ENCODE data around the gene SPAG9. TPM values are rescaled to one million over a fixed set of nuclear protein-coding genes. Genes with fewer than 3 reads are reported as not detected.

SPAG9 gene
- total RNA-seq, 1 donor from 2014 or later = 164 TPM

DNA sequence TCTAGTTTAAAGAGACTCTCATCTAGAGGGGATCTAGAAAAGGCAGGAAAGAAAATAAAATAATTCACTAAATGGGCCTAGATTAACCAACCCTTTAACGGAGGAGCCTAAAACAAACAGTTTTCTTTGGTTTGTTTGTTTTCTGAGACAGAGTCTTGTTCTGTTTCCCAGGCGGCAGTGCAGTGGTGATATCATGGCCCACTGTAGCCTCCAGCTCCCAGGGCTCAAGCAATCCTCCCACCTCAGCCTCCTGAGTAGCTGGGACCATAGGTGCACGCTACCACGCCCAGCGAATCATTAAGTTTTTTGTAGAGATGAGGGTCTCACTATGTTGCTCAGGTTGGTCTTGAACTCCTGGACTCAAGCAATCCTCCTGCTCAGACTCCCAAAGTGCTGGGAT is 132.2 kb downstream of the SPAG9 start:
- DNase-seq = no peak

DNA sequence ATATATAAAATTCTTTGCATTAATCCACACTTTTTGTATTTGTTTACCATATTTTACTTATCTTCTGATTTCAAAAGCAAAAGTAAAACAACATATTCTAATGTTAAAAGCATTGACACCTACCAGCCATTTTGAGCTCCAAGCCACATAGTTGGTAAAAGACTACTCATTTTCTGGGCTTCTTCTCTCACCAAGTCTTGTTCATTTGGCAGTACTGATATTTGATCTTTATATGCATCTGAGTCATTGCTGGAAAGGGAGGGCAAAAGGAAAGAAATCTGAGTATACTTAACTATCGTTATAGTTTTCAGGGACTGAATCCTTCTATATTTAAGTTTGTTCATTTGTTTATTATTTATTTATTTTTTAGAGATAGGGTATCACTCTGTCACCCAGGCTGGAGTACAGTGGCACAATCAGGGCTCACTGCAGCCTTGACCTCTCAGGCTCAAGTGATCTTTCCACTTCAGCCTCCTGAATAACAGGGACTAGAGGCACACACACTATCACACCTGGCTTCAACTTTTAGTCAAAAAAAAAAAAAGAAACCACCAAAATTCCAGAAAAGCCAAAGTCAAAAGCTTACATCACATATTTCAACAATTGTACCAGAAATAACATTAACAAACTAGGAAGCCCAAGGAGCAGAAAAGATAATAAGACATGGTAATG is 133.5 kb downstream of the SPAG9 start:
- no peak for DNase-seq

DNA sequence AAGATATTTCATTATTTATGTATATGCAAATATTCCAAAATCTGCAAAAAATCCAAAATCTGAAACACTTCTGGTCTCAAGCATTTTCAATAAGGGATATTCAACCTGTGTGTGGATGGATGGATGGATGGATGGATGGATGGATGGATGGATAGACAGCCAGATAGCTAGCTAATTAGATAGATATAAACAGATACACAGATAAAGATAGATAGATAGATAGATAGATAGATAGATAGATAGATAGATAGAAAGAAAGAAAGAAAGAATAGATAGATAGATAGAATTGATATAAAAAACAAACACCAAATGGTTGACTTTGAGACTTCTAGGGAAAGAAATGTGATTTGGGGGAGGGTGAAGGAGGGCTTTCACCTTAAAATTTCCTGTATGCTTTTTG is 139.4 kb downstream of the SPAG9 start:
- DNase-seq = no peak

DNA sequence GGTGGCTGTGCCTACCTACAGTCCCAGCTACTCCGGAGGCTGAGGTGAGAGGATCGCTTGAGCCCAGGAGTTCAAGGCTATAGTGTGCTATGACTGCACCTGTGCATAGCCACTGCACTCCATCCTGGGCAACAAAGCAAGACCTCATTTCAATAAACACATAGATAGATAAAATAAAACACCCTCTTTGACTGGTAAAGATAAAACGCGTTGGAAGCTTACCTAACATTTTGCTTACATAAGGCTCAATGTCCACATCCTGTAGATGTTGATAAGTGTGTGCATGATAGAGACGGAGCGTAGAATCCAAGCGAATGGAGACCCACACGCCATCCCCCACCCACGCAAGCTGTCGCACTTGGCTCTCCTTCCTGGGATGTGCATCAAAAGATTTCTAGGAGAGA is 141.1 kb downstream of the SPAG9 start:
- no peak for DNase-seq

DNA sequence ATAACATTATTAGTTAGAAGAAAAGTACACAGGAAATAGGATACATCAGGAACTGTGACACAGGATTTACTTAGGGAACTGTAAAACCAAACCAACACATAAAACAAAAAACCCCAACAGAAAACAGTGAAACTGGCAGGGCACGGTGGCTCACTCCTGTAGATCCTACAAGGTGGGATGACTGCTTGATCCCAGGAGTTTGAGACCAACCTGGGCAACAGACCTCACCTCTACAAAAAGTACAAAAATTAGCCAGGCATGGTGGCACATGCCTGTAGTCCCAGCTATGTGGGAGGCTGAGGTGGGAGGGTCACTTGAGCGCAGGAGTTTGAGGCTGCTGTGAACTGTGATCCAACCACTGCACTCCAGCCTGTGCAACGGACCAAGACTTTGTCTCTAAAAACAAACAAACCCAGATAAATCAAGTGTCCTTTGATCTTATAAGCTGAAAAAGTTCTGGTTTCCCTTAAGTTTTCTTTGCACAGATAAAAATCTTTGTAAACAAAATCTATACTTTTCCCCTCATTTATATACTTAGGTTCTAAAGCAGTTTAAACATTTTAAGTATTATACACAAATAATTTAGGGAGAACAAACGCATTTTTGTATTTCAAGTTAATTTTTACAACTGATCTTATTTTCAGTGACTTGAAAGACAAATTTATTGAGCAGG is 143.0 kb downstream of the SPAG9 start:
- no peak for DNase-seq

DNA sequence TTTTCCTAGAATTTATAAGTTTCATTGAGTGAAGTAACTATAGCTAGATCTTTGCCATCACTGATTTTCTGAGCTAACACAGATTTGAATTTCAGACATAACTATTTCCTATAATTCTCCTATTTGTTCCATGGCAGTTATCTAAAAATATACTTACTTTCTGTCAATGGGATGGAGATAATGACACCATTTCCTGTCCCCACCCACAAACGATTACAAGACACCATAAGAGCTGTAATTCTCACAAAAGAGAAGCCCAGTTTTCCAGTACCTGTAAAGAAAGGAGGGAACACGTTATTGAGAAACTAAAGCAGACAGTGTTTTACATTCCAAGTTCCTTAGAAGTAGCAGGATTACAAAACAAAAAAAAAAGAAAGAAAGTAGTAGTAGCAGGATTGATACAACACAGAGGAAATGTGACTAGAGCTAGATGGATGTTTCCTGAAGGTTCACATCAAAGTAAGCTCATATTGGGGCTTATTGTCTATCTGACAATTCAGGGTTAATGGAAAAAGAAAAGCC is 143.7 kb downstream of the SPAG9 start:
- no peak for DNase-seq

DNA sequence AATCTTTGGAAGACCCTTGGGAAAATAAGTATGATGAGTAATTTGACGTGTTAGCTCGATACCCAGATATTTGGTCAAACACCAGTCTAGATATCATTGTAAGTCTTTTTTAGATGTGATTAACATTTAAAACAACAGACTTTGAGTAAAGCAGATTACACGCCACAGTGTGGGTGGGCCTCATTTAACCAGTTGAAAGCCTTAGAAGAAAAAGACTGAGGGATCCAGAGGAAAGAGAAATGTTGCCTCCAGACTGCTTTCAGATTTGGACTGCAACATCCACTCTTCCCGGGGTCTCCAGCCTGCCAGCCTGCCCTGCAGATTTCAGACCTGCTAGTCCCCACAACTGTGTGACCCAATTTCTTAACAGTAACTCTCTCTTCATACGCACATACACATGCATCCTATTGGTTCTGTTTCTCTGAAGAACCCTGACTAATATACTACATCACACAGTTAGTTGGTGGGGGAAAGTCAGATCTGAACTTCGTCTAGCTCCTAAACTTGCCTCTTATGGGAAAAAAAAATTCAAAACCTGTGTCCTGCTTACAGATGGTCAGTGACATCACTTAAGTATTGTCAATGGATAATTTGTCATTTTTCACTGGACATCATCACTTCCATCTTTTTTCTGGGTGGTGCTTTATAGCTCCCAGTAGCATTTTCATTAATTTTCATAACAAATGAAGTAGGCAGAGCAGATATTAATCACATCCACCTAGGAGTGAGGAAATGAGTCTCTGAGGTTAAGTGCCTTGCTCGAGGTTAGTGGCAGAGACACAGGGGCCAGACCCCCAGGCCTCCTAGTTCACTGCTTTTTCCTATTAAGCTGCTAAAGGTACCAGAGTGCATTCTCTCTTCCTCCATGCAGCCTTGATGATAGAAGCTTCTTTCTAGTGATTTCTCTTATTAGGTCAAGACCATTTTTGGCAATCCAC is 146.8 kb downstream of the SPAG9 start:
- DNase-seq = no peak

DNA sequence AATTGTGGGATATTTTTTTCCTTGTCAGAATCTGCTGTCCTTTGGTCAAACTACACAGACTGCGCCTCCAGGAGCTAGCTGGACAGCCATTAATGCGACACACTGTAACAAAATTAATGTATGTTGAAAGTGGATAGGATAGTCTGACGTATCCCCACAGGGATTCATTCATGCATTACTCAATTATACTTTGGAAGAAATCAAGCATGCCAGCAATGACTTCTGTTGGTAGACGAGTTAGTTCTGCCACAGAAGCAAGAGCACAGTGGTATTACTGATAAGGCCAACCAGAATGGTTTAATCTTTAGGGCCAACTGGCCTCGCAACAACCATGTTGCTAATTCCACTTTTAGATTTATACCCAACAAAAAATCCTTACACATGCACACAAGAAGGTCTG is 148.1 kb downstream of the SPAG9 start:
- DNase-seq = no peak

DNA sequence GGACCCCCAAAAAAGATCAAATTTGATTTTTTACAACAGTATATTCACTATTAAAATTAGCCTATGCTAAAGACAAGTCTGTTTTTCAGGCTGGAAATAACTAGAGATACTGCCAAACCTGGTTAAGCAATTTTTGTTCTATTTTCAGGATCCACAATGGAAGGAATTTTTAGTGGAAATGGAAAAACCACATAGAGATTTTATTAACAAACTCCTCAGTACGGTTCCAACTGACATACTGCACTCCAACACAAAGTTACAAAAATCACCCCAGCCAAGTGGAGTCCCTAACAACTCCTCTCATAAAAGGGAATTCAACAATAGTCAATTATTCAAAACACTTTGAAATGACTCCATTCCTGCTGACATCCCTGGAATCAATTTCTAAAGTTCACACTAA is 152.9 kb downstream of the SPAG9 start:
- peak; percentile 70 for DNase-seq

DNA sequence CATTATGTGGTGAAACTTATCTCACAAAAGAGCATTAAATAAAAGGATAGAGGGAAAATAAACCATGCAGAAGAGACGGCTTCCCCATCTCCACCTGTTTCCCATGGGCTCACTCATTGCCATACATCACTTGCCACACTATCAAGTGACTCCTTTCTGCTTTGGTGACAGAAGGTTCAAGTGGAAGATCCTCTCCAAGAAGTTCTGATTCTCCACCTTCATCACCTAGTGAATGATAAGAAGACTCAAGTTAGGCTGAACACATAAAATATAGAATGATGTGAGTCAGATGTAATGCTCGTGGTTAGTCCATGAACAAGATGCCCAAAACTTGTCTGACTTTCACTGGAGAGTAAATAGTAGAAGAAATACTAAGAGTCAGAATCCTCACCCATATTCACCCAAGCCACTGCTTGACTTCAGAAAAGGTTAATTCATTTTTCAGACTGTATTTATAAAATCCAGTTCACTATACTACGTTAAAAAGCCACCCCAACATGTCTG is 154.5 kb downstream of the SPAG9 start:
- DNase-seq = no peak

DNA sequence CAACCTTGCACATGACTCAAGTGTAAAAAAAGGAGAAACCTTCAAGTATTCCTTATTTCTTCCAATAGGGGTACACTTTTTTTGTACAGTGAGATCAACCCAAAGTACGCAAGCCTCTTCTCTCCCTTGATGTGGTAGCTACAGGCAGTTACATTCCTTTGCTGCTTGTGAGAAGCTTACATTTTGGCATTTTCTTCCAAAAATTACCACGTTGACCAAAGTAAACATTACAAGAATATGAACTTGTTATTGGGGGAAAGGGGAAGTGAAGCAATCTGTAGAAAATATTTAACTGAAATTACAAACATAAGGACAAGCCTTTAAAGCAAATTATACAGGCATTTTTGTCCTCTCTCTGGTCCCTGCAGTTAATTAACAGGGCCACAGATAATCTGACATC is 157.5 kb downstream of the SPAG9 start:
- DNase-seq = no peak

DNA sequence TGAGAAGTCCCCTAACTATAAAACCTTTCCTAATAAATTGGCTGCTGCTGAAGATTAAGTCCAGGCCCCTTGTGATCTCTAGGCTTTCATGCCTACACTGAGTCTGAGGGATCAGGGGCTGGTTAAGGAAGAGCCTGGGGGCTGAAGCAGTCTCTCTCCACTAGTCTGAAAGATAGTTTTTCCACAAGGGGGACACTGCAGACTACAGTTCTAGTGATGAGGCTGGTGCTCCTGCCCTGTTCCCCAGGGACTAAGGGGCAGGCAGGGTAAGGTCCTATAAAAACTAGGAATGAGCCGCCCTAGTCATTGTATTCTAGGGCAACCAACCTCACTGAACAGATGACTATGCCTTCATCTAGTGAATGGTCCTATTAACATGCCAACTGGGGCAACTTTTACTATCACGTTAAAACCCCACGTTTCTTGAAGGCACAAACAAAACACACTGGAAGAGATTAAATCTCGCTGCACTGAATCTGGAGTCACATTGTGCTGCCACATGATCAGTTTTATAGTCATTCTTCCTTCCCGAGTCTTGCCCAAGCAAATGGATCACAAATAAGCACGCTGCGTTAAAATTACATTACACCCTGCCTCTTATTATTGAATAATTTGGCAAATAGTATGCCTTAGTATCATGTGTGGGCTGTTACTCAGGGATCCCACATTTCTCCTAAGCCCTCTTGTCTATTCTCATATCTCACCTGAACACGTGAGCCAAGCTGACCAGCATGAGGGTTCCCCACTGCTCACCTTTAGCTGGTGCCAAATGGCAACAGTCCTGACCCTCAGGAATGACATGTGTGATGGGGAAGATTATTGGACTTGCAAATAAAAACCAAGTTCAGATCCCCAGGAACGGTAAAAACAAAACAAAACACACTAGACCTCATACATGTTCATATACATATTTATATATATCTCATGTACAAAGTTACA is 159.1 kb downstream of the SPAG9 start:
- DNase-seq = no peak

DNA sequence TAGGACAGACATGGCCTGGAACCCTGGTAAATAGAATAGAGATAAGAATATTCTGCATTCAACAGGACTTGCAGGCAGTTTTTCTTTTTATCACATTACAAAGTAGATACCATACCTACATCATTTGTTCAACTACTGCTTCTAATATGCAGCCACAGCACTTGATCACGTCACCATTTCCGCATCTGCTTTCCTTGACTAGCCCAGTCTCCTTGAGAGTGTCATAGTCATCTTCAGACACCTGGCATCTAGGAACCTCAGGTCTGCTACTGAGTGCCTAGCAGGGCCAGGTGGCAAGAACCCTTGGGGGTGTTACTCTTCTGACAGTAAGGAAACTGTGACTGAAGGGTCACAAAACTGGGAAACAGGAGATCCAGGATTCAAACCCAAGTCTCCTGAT is 161.3 kb downstream of the SPAG9 start:
- DNase-seq = no peak

DNA sequence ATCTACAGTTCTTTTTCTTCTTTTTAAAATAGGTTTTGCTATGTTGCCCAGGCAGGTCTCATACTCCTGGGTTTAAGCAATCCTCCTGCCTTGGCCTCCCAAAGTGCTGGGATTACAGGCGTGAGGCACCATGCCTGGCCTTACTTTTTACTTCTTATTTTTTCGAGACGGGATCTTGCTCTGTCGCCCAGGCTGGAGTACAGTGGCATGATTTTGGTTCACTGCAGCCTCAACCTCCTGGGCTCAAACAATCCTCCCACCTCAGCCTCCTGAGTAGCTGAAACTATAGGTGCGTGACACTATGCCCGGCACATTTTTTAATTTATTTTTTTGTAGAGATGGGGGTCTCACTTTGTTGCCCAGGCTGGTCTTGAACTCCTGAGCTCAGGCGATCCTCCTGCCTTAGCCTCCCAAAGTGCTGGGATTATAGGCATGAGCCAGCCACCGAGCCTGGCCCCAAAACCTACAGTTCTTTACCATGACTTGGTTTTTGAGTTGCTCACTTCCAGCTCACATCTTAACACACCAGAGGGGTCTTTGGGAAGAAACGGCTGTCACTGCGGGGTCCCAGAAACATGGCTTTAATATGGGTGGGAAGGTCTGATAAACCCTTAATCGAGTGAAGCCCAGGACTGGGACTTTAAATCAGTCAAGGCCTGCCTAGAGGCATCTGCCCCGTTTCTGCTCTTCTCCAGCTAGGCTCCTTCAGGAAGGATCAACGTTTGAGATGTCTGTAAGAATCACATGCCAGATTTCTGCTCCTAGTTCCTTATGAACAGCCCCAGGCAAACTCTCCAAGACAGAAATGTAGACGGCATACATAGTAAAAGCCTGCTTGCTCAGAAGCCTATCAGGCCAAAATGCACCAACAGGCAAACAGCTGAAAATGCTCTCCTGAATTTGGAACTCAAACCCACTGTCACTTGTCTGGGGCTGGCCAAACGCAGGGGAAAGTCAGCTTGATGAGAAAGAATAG is 162.8 kb downstream of the SPAG9 start:
- DNase-seq = no peak

DNA sequence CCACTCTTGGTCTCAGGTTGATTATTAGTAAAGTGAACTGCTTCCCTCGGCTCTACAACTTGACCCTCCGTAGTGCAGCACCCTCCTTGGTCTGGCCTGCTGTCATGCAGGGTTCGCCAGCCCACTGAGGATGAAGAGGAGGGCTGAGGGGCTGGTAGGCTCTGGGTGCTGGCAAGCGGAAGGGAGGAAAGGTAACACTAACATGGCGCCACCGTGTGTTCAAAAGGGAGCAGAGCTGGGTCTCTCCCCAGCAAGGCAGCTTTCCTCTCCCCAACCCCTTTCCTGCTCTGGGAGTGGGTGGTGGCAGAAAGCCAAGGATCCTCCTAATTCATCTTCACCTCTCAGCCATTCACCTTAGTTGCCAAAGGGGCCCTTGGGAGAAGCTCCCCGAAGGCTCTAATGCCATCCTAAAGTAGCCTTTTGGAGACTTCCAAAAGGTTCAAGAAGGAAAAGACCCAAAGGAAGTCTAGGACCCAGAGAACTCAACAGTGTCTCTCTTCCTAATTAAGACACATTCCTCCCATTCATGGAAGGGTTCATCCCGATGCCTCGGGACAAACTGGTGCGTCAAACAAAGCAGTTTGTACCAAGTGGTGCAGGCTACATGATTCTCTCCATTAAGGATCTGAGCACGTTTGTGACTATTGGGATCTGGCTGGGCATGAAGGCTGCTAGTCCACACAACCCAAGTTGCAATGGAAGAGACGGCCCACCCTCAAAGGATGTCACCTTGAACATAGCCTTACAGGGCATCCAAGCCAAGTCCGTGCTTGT is 163.7 kb downstream of the SPAG9 start:
- DNase-seq = no peak

DNA sequence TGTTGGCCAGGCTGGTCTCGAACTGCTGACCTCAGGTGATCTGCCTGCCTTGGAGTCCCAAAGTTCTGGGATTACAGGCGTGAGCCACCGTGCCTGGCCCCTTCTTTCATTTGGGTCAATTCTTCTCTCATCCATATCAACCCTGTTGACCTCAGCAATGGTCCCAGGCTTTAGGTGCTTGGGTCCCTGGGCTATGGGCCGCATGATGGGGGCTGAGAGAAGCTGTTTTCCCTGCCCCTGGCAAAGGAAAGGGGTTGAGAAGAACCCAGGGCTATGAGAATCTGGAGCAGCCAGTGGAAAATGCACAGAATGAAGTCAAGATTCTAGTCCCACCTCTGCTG is 164.3 kb downstream of the SPAG9 start:
- DNase-seq = no peak

DNA sequence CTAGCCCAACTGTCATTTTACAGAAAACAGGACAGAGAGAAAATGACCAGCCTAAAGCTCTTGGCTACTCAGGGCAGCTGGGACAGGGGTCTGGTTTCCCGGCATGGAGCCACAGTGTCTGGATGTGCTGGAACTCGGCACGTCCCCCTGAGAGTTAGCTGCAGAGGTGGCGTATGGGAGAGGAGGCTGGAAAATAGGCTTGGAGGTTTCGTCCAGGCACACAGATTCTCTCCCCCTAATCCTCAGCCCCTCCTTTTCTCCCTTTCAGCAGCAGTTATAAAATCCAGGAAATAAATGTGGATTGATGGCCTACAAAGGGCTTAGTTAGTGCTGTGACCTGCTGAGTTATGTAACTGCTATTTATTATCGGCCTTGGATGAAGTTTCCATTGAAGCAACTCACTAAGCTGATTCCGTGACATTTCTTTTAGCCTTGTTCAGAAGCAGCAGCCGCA is 165.0 kb downstream of the SPAG9 start:
- DNase-seq = no peak

DNA sequence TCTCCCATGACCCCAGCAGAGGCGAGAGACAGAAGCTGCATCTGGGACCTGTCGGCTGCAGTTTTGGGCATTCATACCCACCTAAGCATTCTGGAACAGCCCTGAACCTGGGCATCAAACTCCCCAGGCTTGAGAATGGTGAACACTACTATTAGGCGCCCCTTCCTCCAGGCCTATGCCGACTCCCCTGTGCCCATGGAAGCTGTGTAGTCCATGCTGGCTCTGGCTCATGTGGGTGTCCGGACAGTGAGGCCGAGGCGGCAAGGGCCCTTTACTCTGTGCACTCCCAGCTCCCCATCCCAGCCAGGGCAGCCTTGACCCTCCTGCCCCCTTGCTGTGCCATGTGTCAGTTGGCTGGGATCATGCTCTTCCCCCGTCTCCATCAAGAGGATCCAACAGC is 165.5 kb downstream of the SPAG9 start:
- DNase-seq = no peak

DNA sequence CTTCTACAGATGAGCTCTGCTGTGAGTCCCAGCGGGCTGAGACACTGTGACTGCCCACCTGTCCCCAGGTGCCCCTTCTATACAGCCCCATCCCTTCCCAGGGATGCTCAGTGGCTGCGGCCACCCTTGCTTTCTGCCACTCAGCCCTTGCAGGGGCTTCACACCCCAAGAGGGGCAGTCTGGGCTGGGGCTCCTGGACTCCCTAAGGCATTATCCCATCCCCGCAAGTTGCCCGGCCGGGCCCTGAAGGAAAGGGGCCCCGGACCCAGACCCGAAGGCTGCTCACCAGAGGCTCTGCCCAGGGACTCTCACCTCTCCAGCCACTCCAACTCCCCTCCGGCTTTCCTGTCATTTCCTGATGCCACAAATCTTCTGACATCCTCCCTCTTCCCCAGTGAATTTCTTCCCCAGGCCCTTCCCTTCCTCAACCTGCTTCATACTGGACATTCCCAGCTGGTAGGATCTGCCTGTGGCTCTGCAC is 166.0 kb downstream of the SPAG9 start:
- DNase-seq = no peak

All from skin of body (tissue), 2 donors.